Adrenal gland (tissue), 12 donors: ENCODE results near the gene ZC2HC1C. TPM values are rescaled to one million over a fixed set of nuclear protein-coding genes. Genes with fewer than 3 reads are reported as not detected.

ENCODE experiments used
- DNase-seq, 7 donors: peaks; one replicate each; pipeline ENCODE4 v3.0.0-alpha.2; 2019 to 2020
- H3K27ac ChIP-seq, 5 donors: fragments of 200-600 bp; sonication (generic) in 4 of 5; 1 replicate in 3 of 5; 2 replicates in 2 of 5; pipeline versions ENCODE4 v1.5.1 to v1.8.0; 2016 to 2020; ENCODE audit warnings: mild to moderate bottlenecking in 1 of 5
- H3K27me3 ChIP-seq: fragments of 200-600 bp; 2 replicates; pipeline ENCODE4 v1.8.0; 2021
- H3K36me3 ChIP-seq, 2 donors: fragments of 200-600 bp; replicated peaks in 1 of 2; 1 replicate in 1 of 2; 2 replicates in 1 of 2; pipeline versions ENCODE4 v1.5.1 to v1.8.0; 2018 to 2022
- H3K4me1 ChIP-seq, 2 donors: fragments of 200-600 bp; replicated peaks in 1 of 2; 1 replicate in 1 of 2; 2 replicates in 1 of 2; pipeline versions ENCODE4 v1.5.1 to v1.8.0; 2018 to 2021
- H3K4me3 ChIP-seq, 4 donors: fragments of 200-600 bp; sonication (generic) in 3 of 4; one replicate each; pipeline ENCODE4 v1.5.1; 2016 to 2018
- H3K9me3 ChIP-seq, 3 donors: fragments of 200-600 bp; sonication (generic) in 1 of 3; replicated peaks in 1 of 3; 1 replicate in 2 of 3; 2 replicates in 1 of 3; pipeline versions ENCODE4 v1.5.1 to v1.8.0; 2016 to 2021
- CTCF ChIP-seq, 6 experiments: fragments of 450-650 bp in 4 of 6; fragments of 200-600 bp in 2 of 6; sonication (generic) in 1 of 6; IDR thresholded peaks; 1 replicate in 5 of 6; 2 replicates in 1 of 6; pipeline versions ENCODE4 v1.5.1 to v1.8.0; 2016 to 2021; ENCODE audit warnings: antibody characterized with exemption in 6 of 6, mild to moderate bottlenecking in 2 of 6, moderate library complexity in 1 of 6
- POLR2A ChIP-seq, 2 donors: fragments of 450-650 bp; IDR thresholded peaks; one replicate each; pipeline ENCODE4 v1.6.1; 2017; ENCODE audit warnings: antibody characterized with exemption in 2 of 2, mild to moderate bottlenecking in 2 of 2, moderate library complexity in 1 of 2
- WGBS, 4 donors: extraction: QIAGEN DNeasy Blood & Tissue Kit in 2 of 4; methylation state at CpG; one replicate each; pipeline versions ENCODE4 v1.1.5 to v1.1.7; 2013 to 2017; 5-methylcytosine and 5-hydroxymethylcytosine counted together
- intact Hi-C, 2 donors: fragments of 100-400 bp; cut with DNase I; formaldehyde crosslinking; loops; one replicate each; pipeline versions ENCODE4 v1.14.1 to v1.15.0; 2022 to 2023
- polyA plus RNA-seq, 3 donors: library from polyadenylated mRNA; stranded (reverse); fragments of 200-250 nt in 2 of 3; fragments of 350-450 nt in 1 of 3; fragmentation: Illumina TruSeq in 1 of 3; extraction: RNeasy Lipid Tissue Mini Kit (QIAGEN cat#74804) in 1 of 3; gene quantifications; one replicate each; pipeline ENCODE4 v1.2.3, GENCODE V29; 2013 to 2014
- total RNA-seq, 9 donors: library from RNA; depleted of rRNA in 4 of 9; stranded (reverse); fragments of >200 nt in 4 of 9; fragments of 120-200 nt in 1 of 9; fragmentation: NEBNext Ultra II Directional in 1 of 9; extraction: Animal tissue kit (Norgen Biotek cat#: 25700) in 1 of 9; gene quantifications; one replicate each; pipeline versions ENCODE4 v1.1.0 to v1.2.4, GENCODE V29; 2013 to 2023
- donor health status: healthy with polysubstance abuse.
- donor health status: Bipolar disorder and iron deficiency.
- donor health status: DM: yes; HTN: yes; CAD: no.
- donor health status: DM: no; HTN: no; CAD: no.
- donor health status: DM: no; HTN: no; CAD: no.
- donor health status: DM: yes; HTN: yes; CAD: no.

The ZC2HC1C gene
- total and polyA plus RNA-seq, 12 donors: 1.9 to 12.1 (median 6.0) TPM

GRCh38 chr14:75059642-75060041 lies 9.8 kb upstream of the ZC2HC1C start:
- intact Hi-C loops: loop anchor here in 1 of 2 donors (10.0 kb wide), 1 partner anchor 55 kb away; the partner anchor contains the start of gene EIF2B2
- TF ChIP-seq POLR2A (IDR thresholded peaks at IDR 0.05) (no peak), CTCF (IDR thresholded peaks at IDR 0.05) (no peak)

GRCh38 chr14:75060420-75060819 lies 9.0 kb upstream of the ZC2HC1C start:
- Histone ChIP-seq H3K9me3 (no peaks in the 10 kb centered on the region), H3K4me3 (no peak overlapping the region), H3K27ac (no peak overlapping the region), H3K27me3 (no peaks in the 10 kb centered on the region), H3K36me3 (no peaks in the 10 kb centered on the region), H3K4me1 (peaks cover 0 to 12% of the 10 kb centered on the region in 2 donors)
- no peak for DNase-seq
- intact Hi-C loops: loop anchor here in 1 of 2 donors (10.0 kb wide), 1 partner anchor 56 kb away; the partner anchor contains the start of gene EIF2B2
- TF ChIP-seq CTCF (IDR thresholded peaks at IDR 0.05) (no peak), POLR2A (IDR thresholded peaks at IDR 0.05) (no peak)
- 49 to 100% (median 73%) methylated on average over 2 of the region's 2 CpGs for whole genome bisulfite sequencing, 4 donors

More at GRCh38 chr14:75059642-75060041, 9.8 kb upstream of the ZC2HC1C start:
- Histone ChIP-seq H3K9me3 (no peaks in the 10 kb centered on the region), H3K4me3 (no peak overlapping the region), H3K36me3 (no peaks in the 10 kb centered on the region), H3K27me3 (no peaks in the 10 kb centered on the region), H3K27ac (no peak overlapping the region), H3K4me1 (peaks cover 0 to 12% of the 10 kb centered on the region in 2 donors)
- WGBS, 4 donors: 77 to 88% (median 87%) methylated on average over 2 of the region's 2 CpGs
- DNase-seq: no peak

- no peak for DNase-seq
- Histone ChIP-seq H3K27ac (peak overlapping the region in 1 of 5 donors; percentile 21), H3K9me3 (no peaks in the 10 kb centered on the region), H3K36me3 (no peaks in the 10 kb centered on the region), H3K4me1 (peaks cover 3 to 21% of the 10 kb centered on the region in 2 donors), H3K4me3 (peak overlapping the region in 1 of 4 donors; percentile 60), H3K27me3 (no peaks in the 10 kb centered on the region)
- 21 to 26% (median 24%) methylated on average over 5 of the region's 5 CpGs for WGBS, 4 donors
- TF ChIP-seq POLR2A (IDR thresholded peaks at IDR 0.05): no peak
- no peak for TF ChIP-seq CTCF (IDR thresholded peaks at IDR 0.05)
- intact Hi-C loops: loop anchor here in 1 of 2 donors (10.0 kb wide), 1 partner anchor 58 kb away; the partner anchor contains the start of gene EIF2B2
Observed at GRCh38 chr14:75063013-75063412, 6.4 kb upstream of the ZC2HC1C start.

GRCh38 chr14:75063491-75064204 lies 5.8 kb upstream of the ZC2HC1C start, which contains the start of gene ACYP1:
TSS of gene ACYP1 (minus strand) at chr14:75064024. CDS start at chr14:75063553, 471 bp downstream.
- Histone ChIP-seq H3K4me1 (peaks cover 9 to 27% of the 10 kb centered on the region in 2 donors), H3K27me3 (no peaks in the 10 kb centered on the region), H3K4me3 (peak within 1 kb of the TSS; percentile 53 to 89 (median 66)), H3K9me3 (no peaks in the 10 kb centered on the region), H3K27ac (peak within 1 kb of the TSS in 3 of 5 donors; percentile 46 to 55 (median 54)), H3K36me3 (no peaks in the 10 kb centered on the region)
- intact Hi-C loops: loop anchor here in 1 of 2 donors (10.0 kb wide), 1 partner anchor 59 kb away; the partner anchor contains the start of gene EIF2B2
- peak; percentile 91 to 97 (median 93) for DNase-seq
- peak in 1 of 2 donors; percentile 30 for TF ChIP-seq POLR2A (IDR thresholded peaks at IDR 0.05)
- no peak for TF ChIP-seq CTCF (IDR thresholded peaks at IDR 0.05)
- WGBS, 4 donors: 0 to 2% (median 1%) methylated on average over 10 to 34 of the region's 34 CpGs
